CD14-positive monocyte (primary cell): Measurements from ENCODE around the gene ATP6AP1. TPM values are rescaled to one million over a fixed set of nuclear protein-coding genes. Genes with fewer than 3 reads are reported as not detected.

Experiments
- DNase-seq, 3 donors: peaks; one replicate each; pipeline ENCODE4 v3.0.0-alpha.2; 2011 to 2022
- H2AFZ ChIP-seq: 2 replicates; pipeline ENCODE4 v1.6.0; 2012; ENCODE audit warnings: mild to moderate bottlenecking, low read depth, low read length, inconsistent platforms; ENCODE audit not compliant: insufficient read depth, poor library complexity, severe bottlenecking
- H3K27ac ChIP-seq, 2 donors: 1 replicate in 1 of 2; 2 replicates in 1 of 2; pipeline ENCODE4 v1.5.1; 2012 to 2013; ENCODE audit warnings: low read length in 2 of 2, control low read depth in 1 of 2, inconsistent platforms in 1 of 2, low read depth in 1 of 2, mild to moderate bottlenecking in 1 of 2
- H3K27me3 ChIP-seq, 2 donors: one replicate each; pipeline versions ENCODE4 v1.6.0 to v1.6.1; 2011 to 2013; ENCODE audit warnings: low read length in 2 of 2; ENCODE audit not compliant: control insufficient read depth in 2 of 2, insufficient read depth in 2 of 2
- H3K36me3 ChIP-seq, 2 donors: replicated peaks in 1 of 2; 1 replicate in 1 of 2; 2 replicates in 1 of 2; pipeline versions ENCODE4 v1.5.1 to v1.6.1; 2012 to 2013; ENCODE audit warnings: low read length in 2 of 2, control low read depth in 1 of 2, inconsistent platforms in 1 of 2, mild to moderate bottlenecking in 1 of 2; ENCODE audit not compliant: insufficient read depth in 2 of 2, control insufficient read depth in 1 of 2
- H3K4me1 ChIP-seq, 2 donors: 1 replicate in 1 of 2; 2 replicates in 1 of 2; pipeline versions ENCODE4 v1.5.1 to v1.6.1; 2012 to 2013; ENCODE audit warnings: low read length in 2 of 2, control low read depth in 1 of 2, inconsistent platforms in 1 of 2, mild to moderate bottlenecking in 1 of 2, moderate library complexity in 1 of 2; ENCODE audit not compliant: insufficient read depth in 2 of 2, control insufficient read depth in 1 of 2
- H3K4me2 ChIP-seq: replicated peaks from 2 replicates; pipeline ENCODE3; 2012; ENCODE audit warnings: low read length, moderate library complexity, mild to moderate bottlenecking; ENCODE audit not compliant: poor library complexity, severe bottlenecking; ENCODE audit errors: extremely low read depth
- H3K4me3 ChIP-seq, 3 experiments: fragments of 200-600 bp in 1 of 3; sonication (generic) in 1 of 3; replicated peaks in 1 of 3; 1 replicate in 2 of 3; 2 replicates in 1 of 3; pipeline ENCODE4 v1.5.1; 2011 to 2013; ENCODE audit warnings: low read length in 3 of 3, mild to moderate bottlenecking in 3 of 3, control low read depth in 2 of 3, low read depth in 2 of 3, inconsistent platforms in 1 of 3, moderate library complexity in 1 of 3
- H3K79me2 ChIP-seq: 2 replicates; pipeline ENCODE4 v1.6.0; 2012; ENCODE audit warnings: mild to moderate bottlenecking, control low read depth, inconsistent platforms, low read length, moderate library complexity; ENCODE audit not compliant: insufficient read depth
- H3K9ac ChIP-seq: 2 replicates; pipeline ENCODE4 v1.6.0; 2017; ENCODE audit warnings: low read length, mild to moderate bottlenecking; ENCODE audit not compliant: insufficient read depth, poor library complexity, severe bottlenecking
- H3K9me3 ChIP-seq, 2 donors: replicated peaks in 1 of 2; 1 replicate in 1 of 2; 2 replicates in 1 of 2; pipeline versions ENCODE4 v1.5.1 to v1.6.1; 2012 to 2013; ENCODE audit warnings: low read length in 2 of 2, control low read depth in 1 of 2; ENCODE audit not compliant: control insufficient read depth in 1 of 2, insufficient read depth in 1 of 2
- H4K20me1 ChIP-seq: 2 replicates; pipeline ENCODE4 v1.6.0; 2012; ENCODE audit warnings: mild to moderate bottlenecking, low read length, control low read depth, moderate library complexity; ENCODE audit not compliant: insufficient read depth
- H3K27ac Mint-ChIP-seq, 7 donors: one replicate each; pipeline ENCODE4 v1.8.0; 2020; ENCODE audit warnings: mild to moderate bottlenecking in 7 of 7, mixed read lengths in 7 of 7, moderate library complexity in 6 of 7, inconsistent platforms in 2 of 7
- H3K27me3 Mint-ChIP-seq, 3 donors: one replicate each; pipeline ENCODE4 v1.8.0; 2021 to 2022; ENCODE audit warnings: low read depth in 3 of 3, mild to moderate bottlenecking in 3 of 3, mixed read lengths in 3 of 3, moderate library complexity in 3 of 3, inconsistent platforms in 1 of 3
- H3K36me3 Mint-ChIP-seq, 2 donors: one replicate each; pipeline ENCODE4 v1.8.0; 2020; ENCODE audit warnings: mixed read lengths in 2 of 2, inconsistent platforms in 1 of 2, mild to moderate bottlenecking in 1 of 2
- H3K4me1 Mint-ChIP-seq: one replicate; pipeline ENCODE4 v1.8.0; 2020; ENCODE audit warnings: mild to moderate bottlenecking, mixed read lengths
- H3K4me3 Mint-ChIP-seq, 2 donors: one replicate each; pipeline ENCODE4 v1.8.0; 2020; ENCODE audit warnings: mild to moderate bottlenecking in 2 of 2, mixed read lengths in 2 of 2, moderate library complexity in 1 of 2
- H3K9me3 Mint-ChIP-seq, 7 donors: one replicate each; pipeline ENCODE4 v1.8.0; 2020 to 2022; ENCODE audit warnings: mixed read lengths in 7 of 7, mild to moderate bottlenecking in 6 of 7, moderate library complexity in 6 of 7, inconsistent platforms in 2 of 7
- WGBS: methylation state at CpG from one replicate; pipeline ENCODE4 v1.1.5; 2013; ENCODE audit warnings: missing lambda C conversion rate; ENCODE audit not compliant: insufficient coverage; 5-methylcytosine and 5-hydroxymethylcytosine counted together
- intact Hi-C, 2 donors: fragments of 100-400 bp; cut with micrococcal nuclease; formaldehyde crosslinking; loops; one replicate each; pipeline versions ENCODE4 v1.15.0 to v1.15.1; 2023
- polyA plus RNA-seq, 3 donors: library from polyadenylated mRNA; depleted of rRNA in 1 of 3; unstranded in 2 of 3; stranded (reverse) in 1 of 3; fragments of 300-500 nt in 2 of 3; fragments of >200 nt in 1 of 3; fragmentation: Illumina TruSeq in 2 of 3; gene quantifications; 1 replicate in 2 of 3; 2 replicates in 1 of 3; pipeline ENCODE4 v1.2.3, GENCODE V29; 2012 to 2021
- TF ChIP-seq, protein P1 (sequence below): fragments of 200-600 bp; IDR thresholded peaks from one replicate; pipeline ENCODE4 v1.8.0; 2022; ENCODE audit warnings: antibody characterized with exemption, mild to moderate bottlenecking

ATP6AP1 gene
- polyA plus RNA-seq, 3 donors: 116 to 178 (median 145) TPM

DNA sequence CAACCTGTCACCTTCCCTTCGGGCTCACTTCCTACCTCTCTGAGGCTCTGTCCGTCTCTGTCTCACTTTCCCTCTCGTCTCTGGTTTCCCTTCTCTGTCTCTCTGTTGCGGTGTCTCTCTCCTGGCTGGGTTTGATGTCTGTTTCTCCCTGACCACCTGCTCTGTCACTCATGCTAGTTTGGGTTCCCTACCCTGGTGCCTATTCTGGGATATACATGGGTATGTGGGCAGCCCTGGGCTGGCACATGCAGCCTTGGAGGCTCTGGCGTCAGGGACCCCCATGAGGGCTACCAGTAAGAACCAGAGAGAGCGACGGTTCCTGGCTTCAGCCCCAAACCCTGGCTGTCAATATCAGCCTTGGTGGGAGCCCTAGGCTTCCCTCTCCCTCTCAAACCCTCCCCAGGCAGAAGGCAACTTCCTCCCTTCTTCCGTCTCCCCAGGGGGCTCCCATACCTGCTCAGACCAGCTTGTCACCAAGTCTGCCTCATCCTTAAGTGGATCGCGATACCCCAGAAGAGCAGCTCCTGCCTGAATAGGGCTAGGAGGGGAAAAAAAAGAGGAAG, 19.7 kb upstream of the ATP6AP1 start:
- H3K27me3 ChIP-seq: no peaks in the 10 kb centered on the region
- WGBS: no CpG with 5 or more reads among the region's 10 CpGs
- H3K4me3 Mint-ChIP-seq: peak overlapping the region; percentile 86 to 97
- intact Hi-C loops: loop anchor here in 1 of 2 donors (5.0 kb wide), 1 partner anchor 109 kb away; the partner anchor contains the start of gene FAM3A
- H3K36me3 ChIP-seq: peaks cover 13 to 14% of the 10 kb centered on the region in 2 donors
- peaks cover 48% of the 10 kb centered on the region for H3K79me2 ChIP-seq
- H2AFZ ChIP-seq: peak overlapping the region; percentile 44
- peaks cover 0 to 12% (median 2%) of the 10 kb centered on the region in 7 donors for H3K9me3 Mint-ChIP-seq
- H3K27me3 Mint-ChIP-seq: peaks cover 0 to 8% (median 6%) of the 10 kb centered on the region in 3 donors
- H4K20me1 ChIP-seq: peaks cover 16% of the 10 kb centered on the region
- peaks cover 39 to 42% of the 10 kb centered on the region in 2 donors for H3K4me1 ChIP-seq
- peak overlapping the region; percentile 82 for H3K4me2 ChIP-seq
- DNase-seq: peak in 1 of 3 donors; percentile 11
- H3K4me1 Mint-ChIP-seq: peaks cover 21% of the 10 kb centered on the region
- peaks cover 9 to 18% of the 10 kb centered on the region in 2 donors for H3K36me3 Mint-ChIP-seq
- H3K27ac Mint-ChIP-seq: peak overlapping the region; percentile 91 to 98 (median 97)
- H3K9ac ChIP-seq: peak overlapping the region; percentile 78
- H3K4me3 ChIP-seq: peak overlapping the region; percentile 50 to 80 (median 73)
- TF ChIP-seq, protein P1, sequence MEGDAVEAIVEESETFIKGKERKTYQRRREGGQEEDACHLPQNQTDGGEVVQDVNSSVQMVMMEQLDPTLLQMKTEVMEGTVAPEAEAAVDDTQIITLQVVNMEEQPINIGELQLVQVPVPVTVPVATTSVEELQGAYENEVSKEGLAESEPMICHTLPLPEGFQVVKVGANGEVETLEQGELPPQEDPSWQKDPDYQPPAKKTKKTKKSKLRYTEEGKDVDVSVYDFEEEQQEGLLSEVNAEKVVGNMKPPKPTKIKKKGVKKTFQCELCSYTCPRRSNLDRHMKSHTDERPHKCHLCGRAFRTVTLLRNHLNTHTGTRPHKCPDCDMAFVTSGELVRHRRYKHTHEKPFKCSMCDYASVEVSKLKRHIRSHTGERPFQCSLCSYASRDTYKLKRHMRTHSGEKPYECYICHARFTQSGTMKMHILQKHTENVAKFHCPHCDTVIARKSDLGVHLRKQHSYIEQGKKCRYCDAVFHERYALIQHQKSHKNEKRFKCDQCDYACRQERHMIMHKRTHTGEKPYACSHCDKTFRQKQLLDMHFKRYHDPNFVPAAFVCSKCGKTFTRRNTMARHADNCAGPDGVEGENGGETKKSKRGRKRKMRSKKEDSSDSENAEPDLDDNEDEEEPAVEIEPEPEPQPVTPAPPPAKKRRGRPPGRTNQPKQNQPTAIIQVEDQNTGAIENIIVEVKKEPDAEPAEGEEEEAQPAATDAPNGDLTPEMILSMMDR: no peak
- H3K9me3 ChIP-seq: no peaks in the 10 kb centered on the region
- peak overlapping the region; percentile 95 for H3K27ac ChIP-seq

DNA sequence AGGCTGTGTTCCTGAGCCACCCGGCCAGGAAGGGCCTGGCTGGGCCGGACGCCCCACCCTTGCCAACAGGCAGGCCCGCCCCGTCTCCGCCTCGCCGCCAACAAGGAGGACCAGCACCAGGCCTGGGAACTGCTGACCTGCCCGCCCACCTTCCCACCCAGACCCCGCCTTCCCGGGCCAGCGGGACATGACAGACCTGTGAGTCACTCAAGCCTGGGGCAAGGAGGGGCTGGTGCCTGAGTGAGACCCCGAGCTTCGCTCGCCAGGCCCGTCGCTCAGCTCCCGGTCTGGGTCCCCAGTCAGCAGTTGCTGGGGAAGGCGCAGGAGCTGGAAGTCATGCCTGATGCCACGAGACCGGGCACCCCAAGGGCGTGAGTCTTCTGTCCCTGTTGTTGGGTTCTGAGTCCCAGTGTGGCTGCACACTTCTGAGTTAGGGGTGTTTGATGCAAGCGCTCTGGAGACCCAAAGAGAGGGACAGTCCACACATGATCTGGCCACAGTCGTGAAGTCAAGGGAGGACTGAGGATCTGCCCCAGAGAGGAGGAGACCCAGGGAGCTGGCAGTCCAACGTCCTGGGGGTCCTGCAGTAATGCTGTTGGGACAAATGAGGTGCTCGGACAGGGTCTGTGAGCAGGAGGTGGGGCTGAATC, 19.1 kb upstream of the ATP6AP1 start, which contains the start of gene DNASE1L1:
TSS of gene DNASE1L1 (minus strand) at position 33 of the 650 bp plus-strand sequence. CDS start 3,686 bp downstream, outside the sequence.
- Histone ChIP-seq H4K20me1 (peaks cover 11% of the 10 kb centered on the region), H3K4me2 (peak within 1 kb of the TSS; percentile 82), H3K9me3 (no peaks in the 10 kb centered on the region), H3K9ac (peak within 1 kb of the TSS; percentile 78), H3K4me3 (peak within 1 kb of the TSS; percentile 50 to 80 (median 73)), H3K27me3 (no peaks in the 10 kb centered on the region), H2AFZ (peak within 1 kb of the TSS; percentile 44), H3K4me1 (peaks cover 39 to 42% of the 10 kb centered on the region in 2 donors), H3K27ac (peak within 1 kb of the TSS; percentile 95), H3K79me2 (peaks cover 48% of the 10 kb centered on the region), H3K36me3 (peaks cover 13 to 14% of the 10 kb centered on the region in 2 donors)
- peaks cover 0 to 14% (median 2%) of the 10 kb centered on the region in 7 donors for H3K9me3 Mint-ChIP-seq
- H3K36me3 Mint-ChIP-seq: peaks cover 7 to 20% of the 10 kb centered on the region in 2 donors
- peak within 1 kb of the TSS; percentile 86 to 97 for H3K4me3 Mint-ChIP-seq
- DNase-seq: peak; percentile 88 to 95 (median 94)
- TF ChIP-seq, protein P1: no peak
- H3K27ac Mint-ChIP-seq: peak within 1 kb of the TSS; percentile 91 to 98 (median 97)
- peaks cover 0 to 6% (median 4%) of the 10 kb centered on the region in 3 donors for H3K27me3 Mint-ChIP-seq
- H3K4me1 Mint-ChIP-seq: peaks cover 21% of the 10 kb centered on the region
- intact Hi-C loops: loop anchor here in 1 of 2 donors (5.0 kb wide), 1 partner anchor 108 kb away; the partner anchor contains the start of gene FAM3A
- WGBS: 2% methylated on average over 8 of the region's 26 CpGs
